ENCODE data around the gene HOMER2.

DNA sequence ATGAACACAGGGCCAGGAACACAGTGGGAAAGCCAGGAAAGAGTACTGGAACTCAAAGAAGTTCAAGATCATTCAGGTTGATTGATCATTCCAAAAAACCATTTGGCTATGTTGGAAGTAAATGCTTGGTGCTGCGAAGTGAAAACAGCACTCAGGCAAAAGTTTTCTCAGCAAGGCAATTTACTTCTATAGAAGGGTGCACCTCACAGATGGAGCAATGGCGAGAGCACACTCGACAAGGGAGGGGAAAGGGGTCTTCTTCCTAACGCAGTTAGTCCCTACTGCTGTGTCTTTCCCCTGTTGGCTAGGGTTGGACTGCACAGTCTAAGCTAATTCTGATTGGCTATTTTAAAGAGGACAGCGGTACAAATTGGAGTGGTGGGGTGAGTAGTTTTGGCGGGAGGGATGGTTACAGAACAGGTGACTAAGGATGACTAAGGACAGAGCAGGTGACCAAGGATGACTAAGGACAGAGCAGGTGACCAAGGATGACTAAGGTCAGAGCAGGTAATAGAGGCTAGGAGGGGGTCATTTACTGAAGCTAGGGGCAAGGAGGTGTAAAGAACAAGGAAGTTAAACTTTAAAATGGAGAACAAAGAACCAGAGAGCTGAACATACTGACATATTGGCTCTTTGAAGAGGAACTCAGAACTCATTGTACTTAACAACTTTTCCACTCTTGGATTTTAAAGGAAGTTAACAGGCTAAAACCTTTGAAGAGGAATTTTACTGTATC is 43.3 kb downstream of the HOMER2 start:
- TF ChIP-seq, protein P1, sequence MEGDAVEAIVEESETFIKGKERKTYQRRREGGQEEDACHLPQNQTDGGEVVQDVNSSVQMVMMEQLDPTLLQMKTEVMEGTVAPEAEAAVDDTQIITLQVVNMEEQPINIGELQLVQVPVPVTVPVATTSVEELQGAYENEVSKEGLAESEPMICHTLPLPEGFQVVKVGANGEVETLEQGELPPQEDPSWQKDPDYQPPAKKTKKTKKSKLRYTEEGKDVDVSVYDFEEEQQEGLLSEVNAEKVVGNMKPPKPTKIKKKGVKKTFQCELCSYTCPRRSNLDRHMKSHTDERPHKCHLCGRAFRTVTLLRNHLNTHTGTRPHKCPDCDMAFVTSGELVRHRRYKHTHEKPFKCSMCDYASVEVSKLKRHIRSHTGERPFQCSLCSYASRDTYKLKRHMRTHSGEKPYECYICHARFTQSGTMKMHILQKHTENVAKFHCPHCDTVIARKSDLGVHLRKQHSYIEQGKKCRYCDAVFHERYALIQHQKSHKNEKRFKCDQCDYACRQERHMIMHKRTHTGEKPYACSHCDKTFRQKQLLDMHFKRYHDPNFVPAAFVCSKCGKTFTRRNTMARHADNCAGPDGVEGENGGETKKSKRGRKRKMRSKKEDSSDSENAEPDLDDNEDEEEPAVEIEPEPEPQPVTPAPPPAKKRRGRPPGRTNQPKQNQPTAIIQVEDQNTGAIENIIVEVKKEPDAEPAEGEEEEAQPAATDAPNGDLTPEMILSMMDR (conservative IDR thresholded peaks at IDR 0.05; ENCODE audit: low read depth, low read length) = no peak
- TF ChIP-seq EZH2 (IDR thresholded peaks at IDR 0.05; ENCODE audit: low read length, unreplicated experiment) (no peak), EZH2phosphoT487 (IDR thresholded peaks at IDR 0.05; ENCODE audit: borderline replicate concordance, low read length) (no peak)

All from PC-3 (cell line).